Transverse colon (tissue), 4 donors: ENCODE data around the gene NT5C2. TPM values are rescaled to one million over a fixed set of nuclear protein-coding genes. Genes with fewer than 3 reads are reported as not detected.
"Not testable (repeated sequence)": the region's sequence is repeated elsewhere in the genome, so short reads cannot be mapped to it uniquely, and the experiment has no call there.

Experiments used
- DNase-seq: peaks from one replicate; pipeline ENCODE4 v3.0.0-alpha.2; 2019
- H3K27ac ChIP-seq, 4 donors: fragments of 200-600 bp; sonication (generic); 2 replicates each; pipeline ENCODE4 v1.5.1; 2016 to 2018; ENCODE audit warnings: inconsistent platforms in 4 of 4
- H3K27me3 ChIP-seq: fragments of 200-600 bp; sonication (generic); 2 replicates; pipeline ENCODE4 v1.5.1; 2017; ENCODE audit warnings: inconsistent platforms
- H3K36me3 ChIP-seq, 4 donors: fragments of 200-600 bp; sonication (generic); 2 replicates each; pipeline ENCODE4 v1.5.1; 2017 to 2019; ENCODE audit warnings: inconsistent platforms in 4 of 4
- H3K4me1 ChIP-seq, 4 donors: fragments of 200-600 bp; sonication (generic); 2 replicates each; pipeline ENCODE4 v1.5.1; 2017 to 2020; ENCODE audit warnings: inconsistent platforms in 4 of 4
- H3K4me3 ChIP-seq, 4 donors: fragments of 200-600 bp; sonication (generic); 1 replicate in 1 of 4; 2 replicates in 3 of 4; pipeline versions ENCODE4 v1.5.1 to v1.6.1; 2017 to 2019; ENCODE audit warnings: inconsistent platforms in 4 of 4
- H3K9me3 ChIP-seq, 2 donors: fragments of 200-600 bp; sonication (generic); 2 replicates each; pipeline ENCODE4 v1.5.1; 2017 to 2019; ENCODE audit warnings: inconsistent platforms in 2 of 2
- CTCF ChIP-seq, 5 experiments: fragments of 200-600 bp in 3 of 5; fragments of 450-650 bp in 2 of 5; sonication (generic) in 3 of 5; IDR thresholded peaks; 1 replicate in 2 of 5; 2 replicates in 3 of 5; pipeline ENCODE4 v1.5.1; 2016 to 2017; ENCODE audit warnings: antibody characterized with exemption in 5 of 5, inconsistent platforms in 3 of 5, mild to moderate bottlenecking in 2 of 5, moderate library complexity in 1 of 5
- EP300 ChIP-seq: sonication (generic); formaldehyde crosslinking; IDR thresholded peaks from one replicate; pipeline ENCODE4 v1.6.1; 2017; ENCODE audit warnings: antibody characterized with exemption, low read depth
- POLR2A ChIP-seq: fragments of 450-650 bp; IDR thresholded peaks from one replicate; pipeline ENCODE4 v1.6.1; 2016; ENCODE audit warnings: antibody characterized with exemption, mild to moderate bottlenecking, moderate library complexity
- POLR2AphosphoS5 ChIP-seq, 3 donors: sonication (generic); formaldehyde crosslinking; IDR thresholded peaks; one replicate each; pipeline ENCODE4 v1.6.1; 2016; ENCODE audit warnings: antibody characterized with exemption in 3 of 3
- WGBS, 2 donors: methylation state at CpG; one replicate each; pipeline ENCODE4 v1.1.5; 2018; ENCODE audit warnings: low coverage in 1 of 2; 5-methylcytosine and 5-hydroxymethylcytosine counted together
- in situ Hi-C, 4 donors: fragments of 200-750 bp; cut with MboI; loops; one replicate each; pipeline versions ENCODE4 v1.15.0 to v1.15.1; 2017; ENCODE audit warnings: low sequenced_read_pairs in 3 of 4, low pct_ligation_motif_present in 1 of 4, low pct_unique_long_range_greater_than_20kb in 1 of 4
- intact Hi-C: fragments of 100-400 bp; cut with DNase I; formaldehyde crosslinking; loops from one replicate; pipeline ENCODE4 v1.15.1; 2023; ENCODE audit warnings: low total_unique reads
- total RNA-seq, 4 donors: library from RNA; depleted of rRNA; stranded (reverse); fragments of >200 nt; gene quantifications; one replicate each; pipeline ENCODE4 v1.1.0, GENCODE V29; 2016

NT5C2 gene
- total RNA-seq, 4 donors from 2014 or later = 77.1 to 135 (median 105) TPM

- H3K4me1 ChIP-seq = peaks cover 4 to 38% (median 11%) of the 10 kb centered on the region in 4 donors
- H3K36me3 ChIP-seq = no peaks in the 10 kb centered on the region
- H3K27ac ChIP-seq = peak overlapping the region; percentile 16 to 72 (median 46)
- in situ Hi-C loops (loop anchor here in 3 of 4 donors (25.0 kb wide), 3 partner anchors 115 to 315 kb away; partner anchors contain the start of gene CNNM2 (in 1 of the 3)), intact Hi-C loops (no loop called here)
- 38 to 67% methylated on average over 1 of the region's 1 CpG for WGBS, 2 donors
- H3K9me3 ChIP-seq = peaks cover 9 to 13% of the 10 kb centered on the region in 2 donors
- H3K4me3 ChIP-seq = no peak overlapping the region
- TF ChIP-seq POLR2AphosphoS5 (IDR thresholded peaks at IDR 0.05) = no peak
- no peak for TF ChIP-seq POLR2A
- TF ChIP-seq EP300 = no peak
- no peak for TF ChIP-seq CTCF (IDR thresholded peaks at IDR 0.05)
- no peak for DNase-seq
- no peaks in the 10 kb centered on the region for H3K27me3 ChIP-seq
Measured at GRCh38 chr10:103227416-103227815, 34.3 kb upstream of the NT5C2 start.

GRCh38 chr10:103225939-103226338 lies 32.9 kb upstream of the NT5C2 start:
- no peak for TF ChIP-seq CTCF (IDR thresholded peaks at IDR 0.05)
- no peak for TF ChIP-seq POLR2A
- TF ChIP-seq EP300 = no peak
- TF ChIP-seq POLR2AphosphoS5 (IDR thresholded peaks at IDR 0.05) = peak in 1 of 3 donors; percentile 19
- intact Hi-C loops = no loop called here
- Histone ChIP-seq H3K27ac (peak overlapping the region; percentile 22 to 72 (median 57)), H3K36me3 (no peaks in the 10 kb centered on the region), H3K27me3 (no peaks in the 10 kb centered on the region), H3K4me3 (no peak overlapping the region), H3K4me1 (peaks cover 4 to 38% (median 11%) of the 10 kb centered on the region in 4 donors), H3K9me3 (peaks cover 9 to 13% of the 10 kb centered on the region in 2 donors)
- in situ Hi-C loops = loop anchor here in 3 of 4 donors (25.0 kb wide), 3 partner anchors 114 to 314 kb away; partner anchors contain the start of gene CNNM2 (in 1 of the 3)
- DNase-seq = no peak

GRCh38 chr10:103224721-103225120 lies 31.6 kb upstream of the NT5C2 start:
- in situ Hi-C loops = loop anchor here in 3 of 4 donors (25.0 kb wide), 3 partner anchors 112 to 312 kb away; partner anchors contain the start of gene CNNM2 (in 1 of the 3)
- H3K27ac ChIP-seq, H3K4me3 ChIP-seq, intact Hi-C loops, H3K36me3 ChIP-seq, H3K27me3 ChIP-seq, DNase-seq: not testable (repeated sequence)
- H3K4me1 ChIP-seq = peaks cover 4 to 36% (median 11%) of the 10 kb centered on the region in 4 donors
- H3K9me3 ChIP-seq = peaks cover 9 to 13% of the 10 kb centered on the region in 2 donors
- WGBS, 2 donors = 72 to 82% methylated on average over 3 to 5 of the region's 5 CpGs

- intact Hi-C loops = no loop called here
- H3K36me3 ChIP-seq = no peaks in the 10 kb centered on the region
- TF ChIP-seq POLR2A = no peak
- no peak for TF ChIP-seq POLR2AphosphoS5 (IDR thresholded peaks at IDR 0.05)
- TF ChIP-seq CTCF (IDR thresholded peaks at IDR 0.05) = no peak
- TF ChIP-seq EP300 = no peak
- H3K4me3 ChIP-seq = no peak overlapping the region
- peaks cover 9 to 13% of the 10 kb centered on the region in 2 donors for H3K9me3 ChIP-seq
- DNase-seq = no peak
- no peak overlapping the region for H3K27ac ChIP-seq
- H3K4me1 ChIP-seq = peaks cover 4 to 35% (median 11%) of the 10 kb centered on the region in 4 donors
- 98% methylated on average over 4 of the region's 4 CpGs; no CpG with 5 or more reads in 1 of the 2 donors for WGBS, 2 donors
- no peaks in the 10 kb centered on the region for H3K27me3 ChIP-seq
- in situ Hi-C loops = no loop called here
Measured at GRCh38 chr10:103224133-103224532, 31.1 kb upstream of the NT5C2 start.

- in situ Hi-C loops, DNase-seq, intact Hi-C loops, H3K36me3 ChIP-seq, H3K4me1 ChIP-seq, H3K4me3 ChIP-seq, H3K9me3 ChIP-seq, H3K27me3 ChIP-seq, H3K27ac ChIP-seq: not testable (repeated sequence)
- 51 to 69% methylated on average over 2 to 4 of the region's 4 CpGs for WGBS, 2 donors
Measured at GRCh38 chr10:103216362-103216761, 23.3 kb upstream of the NT5C2 start.
